Measurements from ENCODE around the gene HOOK2. TPM values are rescaled to one million over a fixed set of nuclear protein-coding genes. Genes with fewer than 3 reads are reported as not detected.

HOOK2 gene
- total RNA-seq, 1 donor from 2014 or later = 65.3 TPM

DNA sequence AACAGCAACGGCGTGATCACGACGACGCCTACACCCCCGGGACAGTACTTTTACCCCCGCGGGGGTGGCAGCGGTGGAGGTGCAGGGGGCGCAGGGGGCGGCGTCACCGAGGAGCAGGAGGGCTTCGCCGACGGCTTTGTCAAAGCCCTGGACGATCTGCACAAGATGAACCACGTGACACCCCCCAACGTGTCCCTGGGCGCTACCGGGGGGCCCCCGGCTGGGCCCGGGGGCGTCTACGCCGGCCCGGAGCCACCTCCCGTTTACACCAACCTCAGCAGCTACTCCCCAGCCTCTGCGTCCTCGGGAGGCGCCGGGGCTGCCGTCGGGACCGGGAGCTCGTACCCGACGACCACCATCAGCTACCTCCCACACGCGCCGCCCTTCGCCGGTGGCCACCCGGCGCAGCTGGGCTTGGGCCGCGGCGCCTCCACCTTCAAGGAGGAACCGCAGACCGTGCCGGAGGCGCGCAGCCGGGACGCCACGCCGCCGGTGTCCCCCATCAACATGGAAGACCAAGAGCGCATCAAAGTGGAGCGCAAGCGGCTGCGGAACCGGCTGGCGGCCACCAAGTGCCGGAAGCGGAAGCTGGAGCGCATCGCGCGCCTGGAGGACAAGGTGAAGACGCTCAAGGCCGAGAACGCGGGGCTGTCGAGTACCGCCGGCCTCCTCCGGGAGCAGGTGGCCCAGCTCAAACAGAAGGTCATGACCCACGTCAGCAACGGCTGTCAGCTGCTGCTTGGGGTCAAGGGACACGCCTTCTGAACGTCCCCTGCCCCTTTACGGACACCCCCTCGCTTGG lies 16.9 kb upstream of the HOOK2 start:
- Histone ChIP-seq H3K4me3 (peak overlapping the region; percentile 88), H3K27ac (peak overlapping the region; percentile 100), H3K27me3 (no peaks in the 10 kb centered on the region), H3K9me3 (no peaks in the 10 kb centered on the region), H3K36me3 (no peaks in the 10 kb centered on the region), H3K4me1 (peaks cover 33% of the 10 kb centered on the region)
- DNase-seq (peak; percentile 89), ATAC-seq (no peak)
- intact Hi-C loops (cut with DNase I) = no loop called here
- TF ChIP-seq, protein P1, sequence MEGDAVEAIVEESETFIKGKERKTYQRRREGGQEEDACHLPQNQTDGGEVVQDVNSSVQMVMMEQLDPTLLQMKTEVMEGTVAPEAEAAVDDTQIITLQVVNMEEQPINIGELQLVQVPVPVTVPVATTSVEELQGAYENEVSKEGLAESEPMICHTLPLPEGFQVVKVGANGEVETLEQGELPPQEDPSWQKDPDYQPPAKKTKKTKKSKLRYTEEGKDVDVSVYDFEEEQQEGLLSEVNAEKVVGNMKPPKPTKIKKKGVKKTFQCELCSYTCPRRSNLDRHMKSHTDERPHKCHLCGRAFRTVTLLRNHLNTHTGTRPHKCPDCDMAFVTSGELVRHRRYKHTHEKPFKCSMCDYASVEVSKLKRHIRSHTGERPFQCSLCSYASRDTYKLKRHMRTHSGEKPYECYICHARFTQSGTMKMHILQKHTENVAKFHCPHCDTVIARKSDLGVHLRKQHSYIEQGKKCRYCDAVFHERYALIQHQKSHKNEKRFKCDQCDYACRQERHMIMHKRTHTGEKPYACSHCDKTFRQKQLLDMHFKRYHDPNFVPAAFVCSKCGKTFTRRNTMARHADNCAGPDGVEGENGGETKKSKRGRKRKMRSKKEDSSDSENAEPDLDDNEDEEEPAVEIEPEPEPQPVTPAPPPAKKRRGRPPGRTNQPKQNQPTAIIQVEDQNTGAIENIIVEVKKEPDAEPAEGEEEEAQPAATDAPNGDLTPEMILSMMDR (IDR thresholded peaks at IDR 0.05) = peak; percentile 3

DNA sequence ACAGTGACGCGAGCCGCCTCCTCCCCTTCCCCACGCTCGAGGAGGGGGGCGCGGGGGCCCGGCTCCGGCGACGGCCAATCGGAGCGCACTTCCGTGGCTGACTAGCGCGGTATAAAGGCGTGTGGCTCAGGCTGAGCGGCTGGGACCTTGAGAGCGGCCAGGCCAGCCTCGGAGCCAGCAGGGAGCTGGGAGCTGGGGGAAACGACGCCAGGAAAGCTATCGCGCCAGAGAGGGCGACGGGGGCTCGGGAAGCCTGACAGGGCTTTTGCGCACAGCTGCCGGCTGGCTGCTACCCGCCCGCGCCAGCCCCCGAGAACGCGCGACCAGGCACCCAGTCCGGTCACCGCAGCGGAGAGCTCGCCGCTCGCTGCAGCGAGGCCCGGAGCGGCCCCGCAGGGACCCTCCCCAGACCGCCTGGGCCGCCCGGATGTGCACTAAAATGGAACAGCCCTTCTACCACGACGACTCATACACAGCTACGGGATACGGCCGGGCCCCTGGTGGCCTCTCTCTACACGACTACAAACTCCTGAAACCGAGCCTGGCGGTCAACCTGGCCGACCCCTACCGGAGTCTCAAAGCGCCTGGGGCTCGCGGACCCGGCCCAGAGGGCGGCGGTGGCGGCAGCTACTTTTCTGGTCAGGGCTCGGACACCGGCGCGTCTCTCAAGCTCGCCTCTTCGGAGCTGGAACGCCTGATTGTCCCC lies 16.1 kb upstream of the HOOK2 start, which contains the start of gene JUNB:
Gene JUNB, plus strand, starts transcription at position 142 of the 706 bp plus-strand sequence. Its CDS starts 286 bp downstream, at position 428.
- ATAC-seq (peak; percentile 64), DNase-seq (peak; percentile 99)
- Histone ChIP-seq H3K4me3 (peak within 1 kb of the TSS; percentile 88), H3K4me1 (peaks cover 39% of the 10 kb centered on the region), H3K36me3 (no peaks in the 10 kb centered on the region), H3K27ac (peak within 1 kb of the TSS; percentile 100), H3K9me3 (no peaks in the 10 kb centered on the region), H3K27me3 (no peaks in the 10 kb centered on the region)
- TF ChIP-seq, protein P1 (IDR thresholded peaks at IDR 0.05) = peak; percentile 11
- intact Hi-C loops (cut with DNase I) = no loop called here

DNA sequence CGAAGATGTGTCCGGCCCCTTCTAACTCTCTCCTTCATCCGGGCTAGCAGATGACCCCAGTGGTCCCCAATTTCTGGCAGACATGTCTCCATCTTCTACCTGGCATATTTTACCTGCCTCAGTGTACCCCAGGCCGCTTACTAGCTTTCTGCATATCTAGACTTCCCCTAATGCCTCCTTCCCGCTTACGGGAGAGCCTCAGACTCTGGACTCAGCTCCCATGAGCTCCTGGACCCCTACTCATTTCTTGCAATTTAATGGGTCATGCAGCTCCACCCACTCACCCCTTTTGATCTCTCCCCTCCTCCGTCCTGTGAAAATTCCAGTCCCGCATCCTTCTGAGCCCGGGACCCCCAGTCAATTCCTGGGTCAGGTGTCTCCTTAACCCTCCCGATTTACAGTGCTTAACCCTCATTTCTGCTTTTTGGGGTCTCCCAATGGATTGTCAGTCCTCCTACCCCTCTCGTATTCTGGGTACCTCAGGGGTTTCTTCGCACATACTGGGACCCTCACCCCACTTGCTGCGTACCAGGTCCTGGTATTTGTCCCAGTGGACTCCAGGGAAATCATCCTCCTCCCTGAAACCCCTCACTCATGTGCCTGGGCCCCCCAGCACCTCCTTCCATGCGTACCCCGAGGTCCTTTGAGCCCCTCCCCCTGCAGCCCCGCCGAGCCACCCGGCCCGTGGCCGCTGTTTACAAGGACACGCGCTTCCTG lies 15.4 kb upstream of the HOOK2 start:
- no peak for ATAC-seq
- H3K4me3 ChIP-seq = peak overlapping the region; percentile 88
- TF ChIP-seq, protein P1 (IDR thresholded peaks at IDR 0.05) = no peak
- peak overlapping the region; percentile 100 for H3K27ac ChIP-seq
- intact Hi-C loops (cut with DNase I) = no loop called here
- no peaks in the 10 kb centered on the region for H3K27me3 ChIP-seq
- H3K9me3 ChIP-seq = no peaks in the 10 kb centered on the region
- peaks cover 39% of the 10 kb centered on the region for H3K4me1 ChIP-seq
- H3K36me3 ChIP-seq = no peaks in the 10 kb centered on the region
- DNase-seq = no peak

DNA sequence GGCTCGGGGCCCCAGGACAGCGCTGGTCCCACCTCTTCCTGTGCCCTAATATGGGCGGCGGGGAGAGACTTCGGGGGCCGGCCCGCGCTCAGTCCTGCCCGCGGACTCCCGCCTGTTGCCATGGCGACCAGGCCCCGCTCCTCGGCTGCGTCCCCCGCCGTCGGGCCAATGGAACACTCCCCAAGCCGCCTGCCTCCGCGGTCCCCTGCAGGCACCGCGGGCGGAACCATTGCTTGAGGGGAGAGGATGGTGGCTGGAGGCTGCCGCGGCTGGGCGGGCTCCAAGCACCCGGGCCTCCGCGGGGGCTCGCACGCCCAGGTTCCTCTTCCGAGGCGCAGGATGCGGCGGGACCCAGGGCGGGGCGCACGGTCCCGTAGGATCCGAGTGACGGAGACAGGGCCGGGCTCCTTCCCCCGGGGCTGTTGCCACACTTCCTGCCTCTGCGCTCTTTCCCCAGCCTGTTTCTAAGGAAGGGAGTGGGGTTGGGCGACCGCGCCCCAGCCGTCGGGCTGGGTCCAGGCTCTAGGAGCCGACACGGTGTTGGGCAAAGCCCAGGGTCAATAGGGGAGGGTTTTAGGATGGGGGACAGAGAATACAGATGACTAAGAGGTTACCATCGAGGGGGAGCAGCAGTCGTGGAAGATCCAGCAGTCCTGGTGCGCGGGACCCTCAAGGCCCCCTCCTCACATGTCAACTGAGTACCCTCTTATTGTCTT lies 14.7 kb upstream of the HOOK2 start:
- no peaks in the 10 kb centered on the region for H3K36me3 ChIP-seq
- DNase-seq (peak; percentile 99), ATAC-seq (peak; percentile 58)
- peak overlapping the region; percentile 88 for H3K4me3 ChIP-seq
- no peaks in the 10 kb centered on the region for H3K27me3 ChIP-seq
- H3K9me3 ChIP-seq = no peaks in the 10 kb centered on the region
- intact Hi-C loops (cut with DNase I) = no loop called here
- H3K4me1 ChIP-seq = peaks cover 43% of the 10 kb centered on the region
- TF ChIP-seq, protein P1 (IDR thresholded peaks at IDR 0.05) = no peak
- H3K27ac ChIP-seq = peak overlapping the region; percentile 100
